Measurements from ENCODE around the gene SLC9A1.

DNA sequence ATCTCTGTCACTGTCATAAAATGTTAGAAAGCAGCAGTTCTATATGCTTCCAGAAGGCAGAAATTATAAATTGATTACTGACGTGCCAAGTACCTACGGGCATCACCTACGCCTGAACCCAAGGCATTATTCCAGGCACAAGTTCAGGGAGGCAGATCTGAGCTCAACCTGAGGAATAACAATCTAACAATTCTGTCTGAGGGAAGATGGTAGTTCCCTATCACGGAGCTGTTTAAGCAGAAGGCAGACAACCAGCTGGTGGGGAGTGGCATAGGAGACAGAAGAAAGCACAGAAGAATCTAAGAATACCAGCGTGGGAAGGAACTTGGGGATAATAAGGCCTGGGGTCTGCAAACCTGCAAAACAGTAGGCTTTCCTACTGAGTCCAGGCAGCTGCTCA, 40.4 kb downstream of the SLC9A1 start:
- TF ChIP-seq CTCF (IDR thresholded peaks at IDR 0.05; ENCODE audit: borderline replicate concordance, extremely low read depth, low read length, poor library complexity, severe bottlenecking) = no peak
- no peak for TF ChIP-seq EZH2 (IDR thresholded peaks at IDR 0.05; ENCODE audit: borderline replicate concordance, low read depth, low read length, severe bottlenecking)

Measured in DND-41 (cell line).